Kasumi-1 (cell line): ENCODE results near the gene SLN.

Experiments used
- DNase-seq, 2 experiments: peaks; one replicate each; lab custom pipeline; 2025; lab: John Stamatoyannopoulos, UW

SLN gene

DNA sequence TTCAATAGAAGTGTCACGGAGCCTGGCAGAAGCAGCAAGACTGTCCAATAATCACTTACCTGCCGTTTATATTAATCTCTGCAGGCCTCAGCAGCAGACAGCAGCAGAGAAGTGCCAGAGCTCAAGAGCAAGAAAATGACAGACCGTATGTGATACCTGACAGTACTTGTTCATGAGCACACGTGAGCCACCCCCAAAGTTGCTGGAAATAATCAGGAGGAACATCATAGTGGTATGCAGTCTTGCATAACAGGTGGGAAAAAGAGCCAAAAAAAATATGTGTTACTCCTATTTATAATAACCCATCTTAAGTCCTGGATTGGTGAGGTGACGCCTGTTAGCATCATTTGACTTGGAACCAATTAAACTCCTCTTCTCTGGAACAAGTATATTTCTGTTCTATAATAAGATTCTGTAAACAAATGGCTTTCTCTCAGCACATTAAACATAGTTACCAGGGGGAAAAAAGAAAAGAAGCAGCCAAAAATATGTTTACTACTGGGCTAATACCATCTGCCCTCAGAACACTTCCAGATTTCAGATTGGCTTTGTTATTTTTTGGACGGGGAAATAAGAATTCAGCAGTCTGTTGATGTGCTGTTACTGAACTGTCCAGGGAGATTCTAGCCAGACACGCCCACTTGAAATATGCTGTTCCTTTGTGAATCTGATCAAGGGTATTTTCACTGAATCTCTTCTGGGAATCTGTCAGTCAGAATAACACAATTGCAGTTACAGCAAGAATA lies 7.9 kb upstream of the SLN start:
- DNase-seq: no peak

DNA sequence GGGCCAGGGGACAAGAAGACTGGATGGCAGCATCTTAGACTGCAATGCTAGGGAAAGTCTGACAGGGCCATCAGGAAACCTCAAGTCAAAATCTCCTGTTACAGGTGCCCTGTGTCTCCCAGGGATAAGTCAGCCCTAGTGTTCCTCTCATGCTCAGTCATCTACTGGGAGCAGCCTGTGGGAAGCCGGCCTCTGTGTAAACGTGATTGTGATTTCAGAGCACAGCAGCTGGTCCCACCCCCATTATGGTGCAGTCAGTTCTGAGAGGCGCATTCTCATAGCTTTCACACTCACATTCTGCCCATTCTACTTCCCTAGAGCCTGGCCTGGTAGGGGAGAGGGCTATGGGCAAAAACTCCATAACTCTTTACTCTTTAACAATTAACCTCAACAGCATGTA lies 7.2 kb upstream of the SLN start:
- DNase-seq: no peak

DNA sequence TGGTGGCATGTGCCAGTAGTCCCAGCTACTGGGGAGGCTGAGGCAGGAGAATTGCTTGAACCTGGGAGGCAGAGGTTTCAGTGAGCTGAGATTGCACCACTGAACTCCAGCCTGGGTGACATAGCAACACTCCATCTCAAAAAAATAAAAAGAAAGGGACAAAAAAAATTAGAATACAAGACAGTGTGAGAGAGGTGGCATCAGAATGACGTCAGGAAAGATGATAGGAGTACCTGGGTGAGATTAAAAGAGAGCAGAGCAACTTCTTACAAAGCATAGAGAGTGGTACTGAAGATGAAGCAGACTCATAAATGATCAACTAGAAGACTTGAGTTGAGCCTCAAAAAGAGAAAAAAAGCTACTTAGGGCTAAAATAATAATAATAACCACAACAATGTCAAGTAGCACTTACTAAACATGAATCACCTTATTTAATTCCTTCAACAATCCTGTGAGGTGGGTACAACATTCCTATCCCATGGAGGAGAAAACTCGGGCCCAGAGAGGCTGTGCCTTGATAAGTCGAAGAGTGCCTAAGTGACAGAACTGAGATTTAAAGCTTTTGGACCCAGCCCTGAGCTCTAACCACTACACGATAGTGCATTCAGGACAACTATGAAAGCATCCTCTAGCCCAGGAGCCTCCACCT lies 5.2 kb upstream of the SLN start:
- DNase-seq: no peak

DNA sequence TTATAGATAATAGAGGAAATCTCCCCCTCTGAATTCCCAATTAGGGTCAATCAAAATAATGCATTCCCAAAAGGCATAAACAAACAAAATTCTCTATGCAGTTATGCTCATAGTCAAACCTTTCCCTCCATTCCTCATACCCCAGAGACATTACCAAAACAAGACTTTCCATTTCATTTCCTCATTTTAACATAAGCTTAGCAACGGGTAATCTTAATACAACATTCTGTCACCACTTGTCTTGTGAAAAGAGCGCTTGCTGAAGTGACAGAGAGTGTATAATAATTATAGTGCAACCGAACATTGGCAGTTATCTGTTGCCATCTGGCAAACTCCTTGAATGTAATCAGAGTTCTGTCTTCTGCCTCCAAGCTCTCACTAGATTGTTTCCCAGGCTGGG lies 1.2 kb upstream of the SLN start:
- no peak for DNase-seq

DNA sequence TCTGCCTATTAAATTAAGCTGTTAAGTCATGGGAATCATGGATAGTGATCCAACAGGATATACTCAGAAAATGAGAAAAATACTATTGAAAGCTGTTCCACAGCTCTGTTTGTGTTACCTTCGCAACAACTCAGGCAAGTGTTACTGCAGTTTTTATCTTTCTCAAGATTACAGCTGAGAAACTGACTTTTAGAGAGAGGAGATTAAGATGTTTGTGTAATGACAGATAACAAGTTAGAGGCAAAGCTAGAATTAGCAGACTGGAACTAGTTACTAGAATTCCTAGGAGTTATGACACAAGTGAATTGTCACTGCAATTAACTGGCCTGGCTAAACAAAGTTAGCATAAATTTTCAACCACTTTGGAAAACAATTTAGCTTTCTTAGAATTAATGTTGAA lies 1.6 kb downstream of the SLN start:
- no peak for DNase-seq

DNA sequence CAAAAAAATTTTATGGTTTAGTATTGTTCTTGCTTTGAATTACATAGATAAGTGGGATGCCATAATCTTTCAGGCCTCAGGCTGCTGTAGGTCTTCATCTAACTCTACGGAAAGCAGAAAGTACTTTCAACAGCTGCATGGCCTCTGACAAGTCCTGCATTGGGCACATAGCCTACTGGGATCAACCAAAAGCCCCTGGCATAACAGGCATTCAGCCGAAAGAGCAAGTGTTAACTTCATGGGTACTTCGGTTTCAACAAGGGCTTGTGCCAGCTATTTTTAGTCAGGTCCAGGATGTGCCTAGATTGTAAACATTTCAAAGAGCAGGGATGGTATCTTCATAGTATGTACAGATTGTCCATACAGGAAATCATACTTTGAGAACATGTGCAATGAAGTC lies 3.1 kb downstream of the SLN start:
- DNase-seq: no peak

DNA sequence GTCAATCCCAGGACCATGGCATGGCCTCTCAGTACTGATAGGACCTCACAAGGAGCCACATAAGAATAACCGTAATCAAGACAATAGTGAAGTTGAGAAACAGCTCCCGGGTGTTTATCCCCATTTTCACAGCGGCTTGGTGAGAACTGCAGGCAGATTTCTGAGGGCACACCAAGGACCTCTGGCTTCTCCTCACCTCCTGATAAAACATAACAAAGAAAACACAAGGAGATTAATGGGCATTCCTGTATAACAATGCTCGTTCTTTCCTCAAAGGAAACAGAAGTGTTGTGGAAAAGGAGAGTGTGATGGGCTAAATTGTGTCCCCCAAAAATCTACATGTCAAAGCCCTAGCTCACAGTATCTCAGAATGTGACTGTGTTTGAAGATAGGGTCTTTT lies 4.0 kb downstream of the SLN start:
- no peak for DNase-seq

DNA sequence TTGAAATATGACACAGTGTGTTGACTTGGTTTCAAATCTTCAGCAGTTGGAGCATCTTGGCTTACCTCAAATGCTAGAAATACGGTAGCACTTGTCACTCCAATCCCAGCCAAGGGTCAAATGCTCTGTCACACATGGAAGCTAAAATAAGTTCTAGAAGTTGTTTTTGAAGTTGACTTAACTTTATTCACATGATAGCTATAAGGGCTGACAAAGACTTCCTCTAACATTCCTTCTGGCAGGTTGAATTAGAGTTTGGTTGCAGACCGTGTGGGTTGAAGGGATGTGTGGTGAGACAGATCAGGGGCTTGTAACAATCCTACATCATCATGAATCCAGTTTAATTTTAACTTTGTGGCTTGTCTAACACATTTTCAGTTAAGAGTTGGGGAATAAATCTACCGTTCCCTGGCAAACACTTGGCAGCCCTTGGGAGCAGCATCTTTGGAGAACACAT lies 4.6 kb downstream of the SLN start:
- no peak for DNase-seq

DNA sequence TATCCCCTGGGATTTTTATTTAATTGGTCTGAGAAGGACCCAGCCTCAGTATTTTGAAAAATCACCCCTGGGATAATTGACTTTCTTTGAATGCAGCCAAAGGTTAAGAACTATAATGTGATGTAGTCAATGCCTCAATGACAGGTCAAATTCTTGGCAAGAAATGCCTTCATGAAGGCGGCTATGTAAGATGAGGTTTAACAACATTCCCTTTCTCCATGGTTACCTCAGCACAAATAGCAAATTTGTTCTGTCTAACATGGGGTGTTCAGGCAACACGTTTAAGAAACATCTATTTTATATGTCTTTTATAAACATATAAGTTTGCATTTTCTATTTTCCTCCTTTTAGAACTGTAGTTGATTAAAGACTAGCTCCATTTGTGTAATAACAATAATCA lies 5.3 kb downstream of the SLN start:
- DNase-seq: no peak

DNA sequence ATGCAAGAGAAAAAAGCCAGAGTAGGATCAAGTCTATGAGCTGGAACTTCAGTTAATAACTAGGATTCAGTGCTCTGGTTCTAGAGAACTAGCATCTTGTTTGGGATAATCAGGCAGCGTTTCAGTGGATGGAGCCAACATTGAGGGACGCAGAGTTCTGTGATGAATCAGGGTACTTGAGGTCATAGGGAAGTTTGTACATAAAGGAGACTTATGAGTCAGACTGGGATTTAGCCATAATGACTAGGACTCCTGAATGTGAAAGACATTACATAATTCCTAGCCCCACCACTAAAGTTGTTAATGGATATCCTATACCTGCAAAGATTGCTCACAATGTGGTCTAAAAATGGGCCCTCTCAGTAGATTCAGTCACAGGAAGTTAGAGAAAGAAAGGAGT lies 6.8 kb downstream of the SLN start:
- no peak for DNase-seq

DNA sequence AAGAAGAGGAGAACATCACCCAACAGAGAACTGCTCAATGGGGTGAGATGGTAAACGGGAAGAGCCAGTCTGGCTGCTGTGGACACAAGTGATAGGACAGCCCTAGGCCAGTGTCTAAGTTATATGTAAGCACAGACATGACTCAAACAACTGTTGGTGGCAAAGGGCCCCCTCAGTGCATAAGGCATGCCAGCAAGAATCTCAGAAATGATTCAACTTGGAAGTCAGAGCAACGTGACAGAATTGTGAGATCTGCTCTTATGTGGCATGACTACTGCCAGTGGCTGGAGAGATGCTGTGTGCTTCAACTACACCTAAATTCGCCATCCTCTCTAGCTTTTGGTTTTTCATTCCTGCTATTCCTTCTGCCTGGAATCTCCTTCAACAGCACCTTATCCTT lies 7.4 kb downstream of the SLN start:
- DNase-seq: no peak

DNA sequence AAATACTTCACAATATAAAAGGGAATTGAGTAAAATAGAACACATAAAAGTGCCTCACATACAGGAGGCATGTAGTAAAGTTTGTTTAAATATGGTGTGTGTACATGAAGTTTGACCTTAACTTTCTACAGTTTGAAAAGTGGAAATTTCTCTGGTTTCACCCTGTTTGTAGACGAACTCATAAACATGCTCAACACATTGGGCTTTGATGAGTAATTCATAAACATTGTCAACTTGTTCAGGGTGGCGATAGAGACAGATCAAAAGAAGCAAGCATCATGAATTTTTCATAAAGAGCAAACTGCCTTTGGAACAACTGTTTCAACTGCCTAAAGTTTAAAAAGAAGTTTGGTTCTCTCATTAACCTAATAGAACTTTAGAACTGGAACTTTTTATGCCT lies 9.1 kb downstream of the SLN start:
- no peak for DNase-seq

DNA sequence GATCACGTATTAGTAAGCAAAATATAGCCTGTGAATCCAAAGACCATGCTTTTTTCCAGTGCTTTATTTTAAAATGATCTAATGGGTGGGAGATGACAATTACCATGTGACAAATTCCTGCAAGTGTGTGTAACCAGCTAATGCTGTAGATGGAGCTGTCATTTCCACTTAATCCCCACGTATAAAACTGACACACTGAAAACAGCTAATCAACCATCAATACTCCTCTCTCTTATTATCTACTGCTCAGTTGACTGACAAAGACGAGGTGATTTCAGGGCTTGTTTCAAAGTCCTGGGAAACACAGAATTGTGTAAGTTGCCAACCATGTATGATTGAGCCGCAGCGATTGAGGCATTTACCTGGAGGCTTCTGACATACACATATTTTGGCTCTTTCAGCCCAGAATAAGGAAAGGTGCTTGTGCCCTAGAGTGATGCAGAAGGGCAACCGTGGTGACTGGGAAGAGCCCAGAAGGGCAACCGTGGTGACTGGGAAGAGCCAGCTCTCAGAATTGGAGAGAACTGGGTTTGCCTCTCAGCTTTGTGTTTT lies 9.7 kb downstream of the SLN start:
- DNase-seq: no peak

DNA sequence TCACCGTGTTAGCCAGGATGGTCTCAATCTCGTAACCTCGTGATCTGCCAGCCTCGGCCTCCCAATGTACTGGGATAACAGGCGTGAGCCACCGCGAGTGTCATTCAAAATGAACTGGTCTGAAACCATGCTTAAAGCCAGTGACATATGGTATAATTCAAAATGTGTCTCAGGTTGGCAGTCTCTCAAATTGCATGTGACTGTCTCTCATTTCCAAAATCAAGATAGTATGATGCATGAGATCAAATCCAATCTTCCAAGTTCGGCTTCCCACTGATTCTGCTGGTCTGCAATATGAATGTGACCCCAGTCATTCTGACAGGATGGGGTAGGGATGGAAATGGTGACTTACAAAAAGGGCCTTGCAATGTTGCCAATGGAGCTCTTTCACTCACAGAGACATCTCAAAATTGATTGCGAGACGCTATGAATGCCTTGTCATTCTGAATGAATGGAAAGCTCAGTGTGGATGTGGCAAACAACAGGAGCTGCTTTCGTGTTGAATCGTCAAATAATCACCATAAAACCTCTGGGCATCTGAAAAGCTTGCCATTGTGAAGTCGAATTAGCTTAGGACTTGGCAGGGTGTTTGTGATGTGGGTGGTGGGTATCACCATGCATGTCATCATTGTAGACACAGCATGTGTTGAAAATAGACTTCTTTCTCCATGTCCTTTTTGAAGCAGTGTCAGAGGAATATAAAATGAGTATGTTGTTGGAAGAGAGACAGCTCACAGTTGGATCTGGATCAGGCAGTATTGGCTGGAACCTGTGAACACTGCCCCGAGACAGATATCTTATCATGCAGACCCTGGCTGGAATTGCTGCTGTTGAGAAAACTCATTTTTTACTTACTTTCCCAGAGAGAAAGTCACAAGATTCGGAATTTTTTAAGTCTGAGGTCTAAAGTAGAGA lies 12.2 kb downstream of the SLN start:
- DNase-seq: no peak

DNA sequence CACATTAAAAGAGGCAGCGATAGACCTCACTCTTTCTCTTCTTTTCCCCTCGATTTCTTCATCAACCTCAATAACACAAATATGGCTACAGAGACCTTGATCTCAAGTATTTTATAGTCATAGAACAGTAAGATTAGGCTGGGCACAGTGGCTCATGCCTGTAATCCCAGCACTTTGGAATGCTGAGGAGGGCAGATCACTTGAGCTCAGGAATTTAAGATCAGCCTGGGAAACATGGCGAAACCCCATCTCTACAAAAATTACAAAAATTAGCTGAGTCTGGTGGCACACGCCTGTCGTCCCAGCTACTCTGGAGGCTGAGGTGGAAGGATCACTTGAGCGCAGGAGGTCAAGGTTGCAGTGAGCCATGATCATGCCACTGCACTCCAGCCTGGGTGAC lies 14.6 kb downstream of the SLN start:
- DNase-seq: no peak

DNA sequence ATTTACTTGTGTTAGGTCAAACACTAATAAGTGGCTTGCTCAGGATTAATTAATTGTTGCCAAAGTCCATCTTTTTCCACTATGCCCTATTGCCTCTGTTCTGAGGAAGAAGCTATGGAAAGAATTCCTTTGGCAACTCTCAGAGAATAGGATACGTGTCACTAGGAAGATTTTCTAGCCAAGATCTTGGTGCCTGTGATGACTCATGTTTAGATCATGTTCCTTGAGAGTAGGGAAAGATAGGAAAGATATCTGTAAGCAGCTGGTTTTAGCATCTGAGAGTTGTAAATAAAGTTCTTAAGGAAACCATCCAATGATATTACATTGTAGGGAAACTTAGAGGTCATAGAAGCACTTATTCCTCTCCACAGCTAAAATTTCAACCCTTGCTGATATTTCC lies 15.7 kb downstream of the SLN start:
- no peak for DNase-seq

DNA sequence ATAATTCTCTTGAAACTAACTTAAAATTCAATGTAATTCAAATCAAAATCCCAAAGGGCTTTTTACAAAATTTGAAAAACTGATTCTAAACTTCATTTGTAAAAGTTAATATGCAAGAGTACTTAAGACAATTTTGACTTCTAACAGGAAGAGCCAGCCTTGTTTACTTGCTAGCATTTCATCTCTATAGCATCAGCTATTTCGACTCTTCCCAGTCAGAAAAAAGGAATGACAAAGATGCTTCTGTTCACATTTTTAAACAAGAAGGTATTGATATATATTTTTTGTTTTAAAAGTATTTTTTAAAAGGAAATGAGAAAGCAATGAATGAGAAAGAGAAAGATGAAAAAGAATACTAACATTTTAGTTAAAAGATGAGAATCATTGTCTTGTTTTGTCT lies 16.4 kb downstream of the SLN start:
- no peak for DNase-seq

DNA sequence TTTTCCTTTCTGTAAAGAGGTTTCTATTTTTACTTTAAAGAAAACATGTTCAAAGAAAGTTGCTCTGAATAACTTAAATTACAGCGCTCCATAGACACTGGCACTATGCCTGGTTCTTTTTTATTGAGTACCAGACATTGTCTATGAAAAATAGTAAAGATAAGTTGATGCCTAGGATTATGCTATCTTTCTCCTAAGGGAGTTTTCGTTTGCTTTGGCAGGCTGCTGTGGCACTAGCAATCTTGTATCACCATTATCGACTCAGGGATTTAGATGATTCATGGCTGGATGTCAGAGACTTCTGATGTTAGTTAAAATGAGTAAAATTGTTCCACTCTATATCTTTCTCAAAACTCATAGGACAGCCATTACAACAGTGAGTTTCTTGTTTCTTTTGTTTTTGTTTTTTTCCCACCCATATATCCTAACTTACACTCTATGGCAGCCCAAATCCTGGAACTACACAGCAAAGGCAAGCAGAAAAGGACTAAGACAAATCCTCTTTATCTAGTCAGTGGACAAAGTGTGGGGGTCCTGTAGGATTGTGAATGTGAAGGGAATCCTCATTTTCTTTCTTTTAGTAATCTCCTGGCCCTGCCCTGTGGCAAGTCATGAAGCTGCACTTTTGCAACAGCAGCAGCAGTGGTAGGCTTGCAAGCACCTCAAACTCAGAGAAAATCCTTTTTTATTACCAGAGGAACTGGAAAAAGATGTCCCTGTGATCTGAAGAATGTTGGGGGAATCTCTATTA lies 20.7 kb downstream of the SLN start:
- no peak for DNase-seq

DNA sequence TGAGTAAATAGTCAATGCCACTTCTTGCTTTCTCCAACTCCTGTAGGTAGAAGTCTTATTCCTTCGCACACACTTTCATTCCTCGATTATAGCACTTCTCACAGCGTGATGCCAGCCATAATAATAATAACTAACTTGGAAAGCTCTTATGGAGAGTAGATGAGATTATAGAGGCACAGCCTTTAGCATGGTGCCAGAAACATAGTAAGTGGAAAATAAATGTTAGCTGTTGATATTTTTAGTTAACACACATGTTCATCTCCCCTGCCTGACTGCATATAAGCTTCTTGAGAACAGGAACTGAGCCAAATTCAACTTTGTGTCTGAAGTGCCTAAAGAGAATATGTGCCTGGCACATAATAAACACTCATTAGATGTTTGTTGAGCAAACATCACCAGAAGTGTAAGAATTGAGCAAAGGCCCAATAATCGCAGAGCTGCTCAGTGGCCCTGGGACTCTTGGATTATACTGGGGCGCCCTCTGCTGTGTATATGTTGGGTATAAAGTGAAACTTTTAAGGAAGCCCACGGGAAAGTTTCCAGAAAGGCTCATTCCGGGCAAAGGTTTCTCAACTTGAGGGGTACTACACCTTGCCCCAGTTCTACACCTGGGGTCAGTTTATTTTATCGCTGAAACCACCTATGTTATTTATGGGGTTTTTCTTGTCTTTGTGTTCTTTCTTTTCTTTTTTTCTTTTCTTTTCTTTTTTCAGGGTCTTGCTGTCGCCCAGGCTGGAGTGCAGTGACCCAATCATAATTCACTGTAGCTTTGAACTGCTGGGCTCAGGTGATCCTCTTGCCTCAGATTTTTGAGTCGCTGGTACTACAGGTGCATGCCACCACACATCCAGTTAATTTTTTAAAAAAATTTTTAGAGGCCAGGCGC lies 22.3 kb downstream of the SLN start:
- peak; percentile 74 to 76 for DNase-seq

DNA sequence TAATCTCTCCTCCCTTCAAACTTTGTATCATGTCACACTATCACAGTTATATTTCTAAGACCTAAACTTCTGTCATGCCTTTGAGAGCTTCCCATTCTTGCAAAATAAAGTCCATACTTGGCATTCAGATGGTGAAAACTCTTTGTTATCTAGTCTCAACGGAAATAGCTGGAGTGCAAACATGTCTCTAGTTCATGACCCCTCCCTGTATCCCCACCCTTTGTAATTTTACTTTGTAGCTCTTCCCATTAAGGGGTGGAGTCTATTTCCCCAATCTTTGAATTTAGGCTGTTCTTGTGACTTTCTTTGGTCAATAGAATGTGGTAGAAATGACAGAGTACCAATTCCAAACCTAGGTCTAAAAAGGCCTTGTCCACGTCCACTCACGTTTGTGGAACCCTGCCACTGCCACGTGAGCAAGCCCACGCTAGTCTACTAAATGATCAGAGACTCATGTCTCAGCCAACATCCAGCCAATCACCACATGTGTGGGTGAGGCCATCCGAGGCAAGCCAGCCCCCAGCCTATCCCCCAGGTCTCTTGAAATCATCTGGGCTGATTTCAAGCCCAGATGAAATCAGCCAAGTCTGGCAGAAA lies 23.4 kb downstream of the SLN start:
- DNase-seq: no peak
